ENCODE measurements around the gene TIGAR.

Gene TIGAR

DNA sequence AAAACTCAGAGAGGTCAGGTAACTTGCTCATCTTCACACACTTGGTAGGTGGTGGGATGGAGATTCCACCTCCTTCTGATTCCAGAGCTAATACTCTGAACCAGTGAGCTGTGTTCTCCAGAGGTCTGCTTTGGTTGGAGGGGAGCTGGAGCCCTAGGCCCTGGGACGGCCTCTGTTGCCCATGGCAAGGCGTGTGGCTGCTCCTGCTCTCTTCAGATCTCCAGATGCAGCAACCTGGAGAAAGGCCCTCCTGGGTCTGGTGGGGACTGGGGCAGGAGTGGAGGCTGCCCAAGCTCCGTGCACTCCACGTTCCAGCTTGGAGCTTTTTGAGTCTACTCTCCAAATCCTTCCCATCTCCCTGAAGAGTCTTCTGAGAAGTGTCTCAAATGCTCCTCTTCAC lies 36.7 kb upstream of the TIGAR start:
- no peaks in the 10 kb centered on the region for H3K9me3 ChIP-seq
- peaks cover 55% of the 10 kb centered on the region for H3K36me3 ChIP-seq
- H3K4me1 ChIP-seq (ENCODE audit: control insufficient read depth in 1 of 2, insufficient read depth in 1 of 2, low read depth in 1 of 2, low read length in 1 of 2): peaks cover 28 to 31% of the 10 kb centered on the region in 2 experiments
- no peaks in the 10 kb centered on the region for H3K27me3 ChIP-seq
- no peak for TF ChIP-seq CTCF (IDR thresholded peaks at IDR 0.05)
- H3K27ac ChIP-seq: no peak overlapping the region
- H3K4me3 ChIP-seq (ENCODE audit: low read depth in 1 of 2, low read length in 1 of 2): no peak overlapping the region

DNA sequence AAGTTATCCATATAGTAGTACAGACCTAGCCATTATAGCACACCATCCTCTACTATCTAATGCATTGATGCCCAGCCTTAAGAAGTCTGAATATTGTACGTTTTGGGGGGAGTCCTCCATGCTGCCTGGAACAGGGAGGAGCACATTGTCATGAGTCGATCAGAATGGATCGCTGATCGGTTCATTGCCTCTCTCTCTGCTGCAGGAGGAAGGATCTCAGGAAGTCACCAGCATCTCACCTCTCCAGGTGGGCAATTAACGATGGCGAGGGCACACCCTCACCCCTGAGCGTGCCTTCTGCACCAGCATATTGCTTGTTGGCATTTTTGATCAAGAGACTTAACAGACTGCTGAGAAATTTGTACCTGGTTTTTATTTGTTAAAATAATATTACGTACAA lies 35.9 kb upstream of the TIGAR start:
- Histone ChIP-seq H3K27ac (no peak overlapping the region), H3K36me3 (peaks cover 51% of the 10 kb centered on the region), H3K9me3 (no peaks in the 10 kb centered on the region), H3K4me1 (ENCODE audit: control insufficient read depth in 1 of 2, insufficient read depth in 1 of 2, low read depth in 1 of 2, low read length in 1 of 2) (peaks cover 36 to 39% of the 10 kb centered on the region in 2 experiments), H3K4me3 (ENCODE audit: low read depth in 1 of 2, low read length in 1 of 2) (no peak overlapping the region), H3K27me3 (no peaks in the 10 kb centered on the region)
- TF ChIP-seq CTCF (IDR thresholded peaks at IDR 0.05): no peak

DNA sequence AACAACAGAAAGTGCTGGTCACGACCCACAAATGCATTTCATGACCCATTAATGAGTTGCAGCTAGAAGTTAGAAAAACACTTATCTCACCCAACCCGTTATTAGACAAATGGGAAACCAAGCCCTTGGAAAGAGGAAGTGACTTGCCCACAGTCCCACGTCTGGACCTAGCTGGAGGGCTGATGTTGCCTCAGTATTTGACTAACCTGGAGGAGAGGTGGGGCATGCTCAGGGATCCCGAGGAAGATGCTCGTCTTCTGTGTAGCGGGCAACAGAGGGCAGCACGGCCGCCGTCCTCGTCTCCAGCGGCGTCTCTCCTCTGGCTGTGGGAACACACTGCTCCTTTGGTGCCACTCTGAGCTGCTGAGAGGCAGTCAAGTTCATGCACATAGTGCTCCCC lies 34.8 kb upstream of the TIGAR start:
- Histone ChIP-seq H3K27me3 (no peaks in the 10 kb centered on the region), H3K27ac (peak overlapping the region; percentile 41), H3K4me3 (ENCODE audit: low read depth in 1 of 2, low read length in 1 of 2) (no peak overlapping the region), H3K9me3 (no peaks in the 10 kb centered on the region), H3K36me3 (peaks cover 45% of the 10 kb centered on the region), H3K4me1 (ENCODE audit: control insufficient read depth in 1 of 2, insufficient read depth in 1 of 2, low read depth in 1 of 2, low read length in 1 of 2) (peaks cover 38 to 46% of the 10 kb centered on the region in 2 experiments)
- no peak for TF ChIP-seq CTCF (IDR thresholded peaks at IDR 0.05)

- Histone ChIP-seq H3K27ac (peak overlapping the region; percentile 41), H3K36me3 (peaks cover 39% of the 10 kb centered on the region), H3K4me1 (ENCODE audit: control insufficient read depth in 1 of 2, insufficient read depth in 1 of 2, low read depth in 1 of 2, low read length in 1 of 2) (peaks cover 38 to 46% of the 10 kb centered on the region in 2 experiments), H3K27me3 (no peaks in the 10 kb centered on the region), H3K9me3 (no peaks in the 10 kb centered on the region), H3K4me3 (ENCODE audit: low read depth in 1 of 2, low read length in 1 of 2) (no peak overlapping the region)
- no peak for TF ChIP-seq CTCF (IDR thresholded peaks at IDR 0.05)
Observed at GRCh38 chr12:4286771-4287317, 34.2 kb upstream of the TIGAR start.

DNA sequence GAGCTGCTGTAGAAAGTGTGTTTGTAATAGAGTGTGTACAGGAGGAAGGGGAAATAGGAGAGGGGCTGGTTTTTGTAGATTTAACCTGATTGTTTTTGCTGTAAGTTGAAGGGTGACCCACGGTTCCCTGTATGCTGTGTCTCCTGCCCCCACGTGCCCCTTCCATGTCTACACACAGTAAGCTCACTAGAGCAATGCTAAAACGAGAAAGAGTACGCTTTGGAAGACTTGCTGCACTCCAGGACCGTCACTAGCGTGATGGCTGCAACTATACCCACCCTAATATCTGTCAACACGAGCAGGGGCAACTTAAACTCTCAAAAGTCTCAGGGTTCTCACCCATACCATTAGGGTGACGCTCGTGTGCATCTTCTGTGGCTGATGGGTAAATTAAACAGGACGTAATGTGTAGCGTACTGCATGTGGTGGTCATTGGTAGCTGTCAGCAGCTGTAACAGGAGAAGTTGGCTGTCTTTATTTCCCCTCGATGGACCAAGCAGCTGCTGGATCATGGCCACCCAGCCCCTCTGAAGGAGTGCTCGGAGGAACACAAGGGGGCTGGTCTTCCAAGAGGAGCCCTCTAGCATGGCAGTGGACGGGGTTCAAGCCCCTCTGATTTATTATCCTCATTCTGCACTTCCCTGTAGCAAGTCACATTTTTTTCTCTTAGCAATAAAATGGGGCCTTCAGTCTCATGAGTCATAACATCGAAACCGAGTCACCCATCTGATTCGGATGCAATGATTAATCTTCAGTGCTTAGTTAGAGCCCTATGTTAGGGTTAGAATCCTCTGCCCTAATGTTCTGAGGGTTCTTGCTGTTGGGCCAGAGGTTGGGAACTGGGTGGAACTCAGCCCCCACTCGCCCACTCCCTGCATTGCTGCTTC lies 33.4 kb upstream of the TIGAR start:
- Histone ChIP-seq H3K36me3 (peaks cover 33% of the 10 kb centered on the region), H3K4me3 (ENCODE audit: low read depth in 1 of 2, low read length in 1 of 2) (no peak overlapping the region), H3K27me3 (no peaks in the 10 kb centered on the region), H3K27ac (peak overlapping the region; percentile 91), H3K9me3 (no peaks in the 10 kb centered on the region), H3K4me1 (ENCODE audit: control insufficient read depth in 1 of 2, insufficient read depth in 1 of 2, low read depth in 1 of 2, low read length in 1 of 2) (peaks cover 38 to 46% of the 10 kb centered on the region in 2 experiments)
- no peak for TF ChIP-seq CTCF (IDR thresholded peaks at IDR 0.05)

Data from neutrophil (primary cell).